GM13976 (cell line): ENCODE results near the gene ADAMTS14.

Experiments
- DNase-seq: peaks from one replicate; pipeline ENCODE4 v3.0.0; 2012; ENCODE audit warnings: low spot score
- in situ Hi-C: fragments of 300-500 bp; cut with MboI; formaldehyde crosslinking; loops from one replicate; pipeline ENCODE4 v1.12.0; 2022; ENCODE audit warnings: low sequenced_read_pairs, mixed read lengths, inconsistent platforms; ENCODE audit not compliant: unreplicated experiment
- TF ChIP-seq, protein P1 (sequence below): IDR thresholded peaks from 2 replicates; pipeline ENCODE4 v1.5.1; 2012; ENCODE audit warnings: borderline replicate concordance, mild to moderate bottlenecking; ENCODE audit not compliant: insufficient read depth; ENCODE audit errors: extremely low read depth, missing control alignments, control extremely low read depth

The ADAMTS14 gene

DNA sequence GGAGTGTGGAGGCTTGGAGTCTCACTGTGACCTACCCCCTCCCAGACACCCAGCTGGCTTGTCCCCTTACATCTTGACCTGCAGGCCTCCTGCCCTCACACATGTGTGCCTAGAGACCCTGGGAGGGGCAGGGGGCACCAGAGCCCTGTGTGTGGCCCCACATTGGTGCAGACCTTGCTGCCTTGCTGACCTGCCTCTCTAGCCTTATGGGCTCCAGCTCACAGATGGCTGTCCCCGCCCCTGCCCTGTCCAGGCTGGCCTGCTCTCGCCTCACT is 9.4 kb downstream of the ADAMTS14 start:
- TF ChIP-seq, protein P1, sequence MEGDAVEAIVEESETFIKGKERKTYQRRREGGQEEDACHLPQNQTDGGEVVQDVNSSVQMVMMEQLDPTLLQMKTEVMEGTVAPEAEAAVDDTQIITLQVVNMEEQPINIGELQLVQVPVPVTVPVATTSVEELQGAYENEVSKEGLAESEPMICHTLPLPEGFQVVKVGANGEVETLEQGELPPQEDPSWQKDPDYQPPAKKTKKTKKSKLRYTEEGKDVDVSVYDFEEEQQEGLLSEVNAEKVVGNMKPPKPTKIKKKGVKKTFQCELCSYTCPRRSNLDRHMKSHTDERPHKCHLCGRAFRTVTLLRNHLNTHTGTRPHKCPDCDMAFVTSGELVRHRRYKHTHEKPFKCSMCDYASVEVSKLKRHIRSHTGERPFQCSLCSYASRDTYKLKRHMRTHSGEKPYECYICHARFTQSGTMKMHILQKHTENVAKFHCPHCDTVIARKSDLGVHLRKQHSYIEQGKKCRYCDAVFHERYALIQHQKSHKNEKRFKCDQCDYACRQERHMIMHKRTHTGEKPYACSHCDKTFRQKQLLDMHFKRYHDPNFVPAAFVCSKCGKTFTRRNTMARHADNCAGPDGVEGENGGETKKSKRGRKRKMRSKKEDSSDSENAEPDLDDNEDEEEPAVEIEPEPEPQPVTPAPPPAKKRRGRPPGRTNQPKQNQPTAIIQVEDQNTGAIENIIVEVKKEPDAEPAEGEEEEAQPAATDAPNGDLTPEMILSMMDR = no peak
- in situ Hi-C loops = no loop called here
- DNase-seq = no peak

DNA sequence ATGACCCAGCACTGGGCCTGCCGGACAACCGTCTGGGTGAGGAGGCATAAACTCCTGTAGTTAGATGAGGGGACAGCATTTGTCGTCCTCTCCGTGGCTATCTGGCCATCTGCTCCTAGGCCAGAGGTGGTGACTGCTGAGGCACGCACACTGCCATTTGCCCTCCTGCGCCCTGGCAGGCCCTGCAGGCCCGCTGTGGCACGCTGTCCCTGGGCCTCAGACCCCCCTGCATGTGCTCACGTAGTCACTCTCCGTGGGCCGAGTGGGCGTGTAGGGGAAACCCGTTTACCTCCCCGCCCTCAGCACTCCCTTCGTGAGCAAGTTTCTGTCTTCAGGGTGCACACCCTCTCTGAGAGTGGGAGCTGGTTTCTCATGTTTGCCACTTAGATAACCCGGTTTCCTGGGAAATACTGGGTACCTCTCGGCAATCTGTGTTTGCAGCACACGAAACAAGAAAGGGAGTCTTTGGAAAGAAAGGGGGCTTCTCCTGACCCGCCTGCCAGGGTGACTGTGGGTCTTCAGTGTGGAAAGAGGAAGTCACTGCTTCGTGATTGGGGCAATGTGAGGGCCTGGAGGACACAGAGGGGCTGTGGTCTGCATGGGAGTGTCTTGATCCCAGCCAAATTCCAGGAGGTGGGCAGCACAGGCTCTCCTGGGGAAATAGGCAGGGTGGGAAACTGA is 10.8 kb downstream of the ADAMTS14 start:
- TF ChIP-seq, protein P1 = no peak
- peak; percentile 63 for DNase-seq
- in situ Hi-C loops = no loop called here

DNA sequence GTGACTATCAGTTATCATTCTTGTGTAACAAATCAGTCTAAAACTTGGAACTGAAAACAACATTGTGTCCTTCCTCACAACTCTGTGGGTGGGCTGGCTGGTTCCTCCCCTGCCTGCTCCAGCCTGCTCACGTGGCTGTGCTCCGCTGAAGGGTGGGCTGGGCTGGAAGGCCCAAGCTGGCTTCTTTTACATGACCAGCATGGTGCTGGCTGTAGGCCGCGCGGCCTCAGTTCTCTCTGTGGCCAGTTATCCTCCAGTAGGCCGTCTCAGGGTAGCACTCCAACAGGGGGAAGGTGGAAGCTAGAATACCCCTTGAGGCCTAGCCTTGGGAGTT is 11.3 kb downstream of the ADAMTS14 start:
- DNase-seq = no peak

DNA sequence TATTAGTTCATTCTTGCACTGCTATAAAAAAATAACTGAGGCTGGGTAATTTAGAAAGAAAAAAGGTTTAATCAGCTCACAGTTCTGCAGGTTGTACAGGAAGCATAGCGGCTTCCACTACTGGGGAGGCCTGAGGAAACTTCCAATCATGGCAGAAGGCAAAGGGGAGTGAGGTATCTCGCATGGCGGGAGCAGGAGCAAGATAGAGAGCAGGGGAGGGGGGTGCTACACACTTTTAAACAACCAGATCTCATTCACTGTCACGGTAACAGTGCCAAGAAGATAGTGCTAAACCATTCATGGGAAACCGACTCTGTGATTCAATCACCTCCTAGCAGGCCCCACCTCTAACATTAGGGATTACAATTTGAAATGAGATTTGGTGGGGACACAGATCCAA is 11.6 kb downstream of the ADAMTS14 start:
- no peak for DNase-seq
- in situ Hi-C loops = no loop called here
- TF ChIP-seq, protein P1 = no peak

More for the DNA sequence above, 11.3 kb downstream of the ADAMTS14 start:
- TF ChIP-seq, protein P1 = no peak
- in situ Hi-C loops = no loop called here

DNA sequence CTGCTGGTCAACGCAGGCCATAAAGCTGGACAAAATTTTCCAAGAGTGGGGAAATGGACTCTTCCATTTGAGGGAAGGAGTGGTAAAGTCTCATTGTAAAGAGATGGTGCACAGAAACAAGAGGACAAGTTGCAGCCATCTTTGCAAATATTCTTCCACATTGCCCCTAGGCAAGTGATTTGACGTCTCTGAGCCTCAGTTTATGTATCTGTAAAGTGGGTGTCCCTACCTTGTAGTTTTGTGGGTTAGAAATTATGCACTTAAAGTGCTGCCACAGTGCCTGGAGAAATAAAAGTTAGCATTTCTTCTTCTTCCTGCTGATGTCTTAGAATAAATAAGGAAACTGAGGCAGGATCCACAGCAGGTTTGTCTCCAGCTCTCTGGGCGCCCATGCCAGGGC is 12.1 kb downstream of the ADAMTS14 start:
- in situ Hi-C loops = no loop called here
- DNase-seq = no peak
- TF ChIP-seq, protein P1 = no peak

DNA sequence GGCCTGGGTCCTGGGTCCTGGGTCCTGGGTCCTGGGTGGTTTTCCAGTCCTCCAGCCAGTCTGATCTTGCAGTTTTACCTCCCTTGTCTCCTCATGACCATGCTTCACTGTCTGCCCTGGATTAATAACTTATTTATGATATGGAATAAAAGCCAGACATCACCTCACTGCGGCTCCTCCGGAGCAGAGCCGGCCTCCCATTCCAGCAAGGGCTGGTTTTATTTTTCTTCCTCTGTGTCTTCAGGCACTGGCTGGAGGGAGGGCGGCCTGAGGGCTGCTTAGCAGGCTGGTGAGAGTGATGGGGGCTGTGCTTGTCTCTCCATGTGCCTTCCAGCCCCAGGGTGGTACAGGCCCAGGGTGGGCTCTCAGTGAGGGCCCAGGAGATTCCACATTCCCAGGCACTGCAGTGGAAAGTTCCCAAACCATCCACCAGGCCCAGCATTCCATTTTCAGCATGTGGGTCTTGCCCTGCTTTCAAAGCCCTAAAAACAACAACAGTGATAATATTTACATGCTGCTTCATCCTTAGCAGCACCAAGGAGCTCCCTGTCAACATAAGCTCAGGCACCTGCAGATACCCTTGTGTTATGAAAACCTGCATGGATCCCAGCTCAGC is 12.6 kb downstream of the ADAMTS14 start:
- no peak for DNase-seq
- TF ChIP-seq, protein P1 = no peak
- in situ Hi-C loops = no loop called here

DNA sequence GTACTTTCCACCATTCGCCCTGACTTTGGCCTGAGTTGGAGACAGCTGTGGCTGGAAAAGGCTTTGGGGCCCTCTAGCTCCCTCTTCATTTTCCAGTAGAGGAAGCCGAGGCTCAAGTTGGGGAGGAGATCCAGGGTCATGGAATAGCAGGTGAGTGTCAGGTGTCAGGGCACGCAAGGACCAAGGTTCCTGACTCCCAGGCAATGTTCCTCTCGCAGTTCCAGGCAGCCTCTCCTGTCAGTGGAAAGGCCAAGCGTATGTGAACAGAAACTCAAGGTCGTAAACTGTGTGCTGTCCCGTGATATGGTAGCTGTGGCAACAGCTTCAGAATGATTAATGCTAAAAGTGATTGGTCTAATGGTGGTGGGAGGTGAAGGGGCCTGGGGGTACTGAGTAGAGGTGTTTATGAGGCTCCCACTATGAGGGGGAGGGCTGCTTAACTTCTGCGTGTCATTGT is 13.2 kb downstream of the ADAMTS14 start:
- DNase-seq = no peak
- in situ Hi-C loops = no loop called here
- TF ChIP-seq, protein P1 = no peak
